ENCODE results near the gene TMEM151A. TPM values are rescaled to one million over a fixed set of nuclear protein-coding genes. Genes with fewer than 3 reads are reported as not detected.

Gene TMEM151A
- total and polyA plus RNA-seq, 2 experiments from 2014 or later, result 1.0 to 4.4 TPM

DNA sequence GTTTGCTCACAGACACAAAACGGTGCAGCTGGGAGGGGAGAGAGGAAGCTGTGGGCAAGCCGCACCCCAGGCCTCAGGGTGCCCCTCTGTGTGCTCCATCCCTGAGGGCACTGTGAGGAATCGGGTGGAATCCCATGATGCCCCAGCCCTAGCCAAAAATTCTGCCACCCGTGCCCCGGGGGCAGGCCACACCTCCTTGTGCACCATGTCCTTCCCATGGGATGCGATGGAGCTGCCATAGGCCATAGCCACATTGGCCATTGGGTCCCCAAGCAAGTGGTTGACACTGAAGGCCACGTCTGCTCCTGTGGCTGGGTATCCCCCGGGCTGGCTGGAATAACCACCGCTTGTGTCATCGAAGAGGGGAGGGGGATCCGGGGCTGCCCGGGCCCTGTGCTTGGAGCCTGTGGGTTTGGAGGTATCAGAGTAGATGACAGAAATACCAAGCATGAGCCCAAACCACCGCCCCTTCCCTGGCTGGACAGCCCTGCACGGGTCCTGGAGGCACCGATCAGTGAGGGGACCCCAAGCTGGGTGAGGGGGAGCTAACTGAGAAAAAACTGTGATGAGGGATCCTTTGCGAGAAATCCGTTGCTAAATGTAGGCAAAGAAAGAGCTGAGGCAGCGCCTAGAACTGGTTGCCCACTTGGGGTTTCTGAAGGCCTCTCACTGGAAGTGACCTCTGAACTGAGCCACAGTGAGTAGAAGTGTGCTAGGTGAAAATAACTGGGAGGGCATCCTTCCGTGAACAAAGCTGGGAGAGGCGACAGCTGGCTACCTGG, 3.6 kb upstream of the TMEM151A start:
- H3K27ac Mint-ChIP-seq, result peak overlapping the region; percentile 74; the same call in 1 of the 2 replicates
- no peak for ATAC-seq
- peak overlapping the region; percentile 94 for H3K4me3 ChIP-seq
- peak overlapping the region; percentile 94 for H3K4me3 Mint-ChIP-seq
- H3K9me3 Mint-ChIP-seq, result peaks cover 2% of the 10 kb centered on the region; the same call in 1 of the 3 replicates
- peaks cover 22% of the 10 kb centered on the region for H3K4me1 ChIP-seq (ENCODE audit: insufficient read depth)
- H3K36me3 Mint-ChIP-seq (ENCODE audit: low read depth), result no peaks in the 10 kb centered on the region
- H3K9me2 ChIP-seq (ENCODE audit: insufficient read depth), result no peaks in the 10 kb centered on the region
- peaks cover 20% of the 10 kb centered on the region; the same call in 1 of the 2 replicates for H3F3A ChIP-seq (replicated peaks; ENCODE audit: low read depth)
- no peak for DNase-seq (ENCODE audit: low spot score)
- H3K36me3 ChIP-seq (ENCODE audit: insufficient read depth), result no peaks in the 10 kb centered on the region; the same call in 1 of the 2 replicates
- TF ChIP-seq, protein P1, sequence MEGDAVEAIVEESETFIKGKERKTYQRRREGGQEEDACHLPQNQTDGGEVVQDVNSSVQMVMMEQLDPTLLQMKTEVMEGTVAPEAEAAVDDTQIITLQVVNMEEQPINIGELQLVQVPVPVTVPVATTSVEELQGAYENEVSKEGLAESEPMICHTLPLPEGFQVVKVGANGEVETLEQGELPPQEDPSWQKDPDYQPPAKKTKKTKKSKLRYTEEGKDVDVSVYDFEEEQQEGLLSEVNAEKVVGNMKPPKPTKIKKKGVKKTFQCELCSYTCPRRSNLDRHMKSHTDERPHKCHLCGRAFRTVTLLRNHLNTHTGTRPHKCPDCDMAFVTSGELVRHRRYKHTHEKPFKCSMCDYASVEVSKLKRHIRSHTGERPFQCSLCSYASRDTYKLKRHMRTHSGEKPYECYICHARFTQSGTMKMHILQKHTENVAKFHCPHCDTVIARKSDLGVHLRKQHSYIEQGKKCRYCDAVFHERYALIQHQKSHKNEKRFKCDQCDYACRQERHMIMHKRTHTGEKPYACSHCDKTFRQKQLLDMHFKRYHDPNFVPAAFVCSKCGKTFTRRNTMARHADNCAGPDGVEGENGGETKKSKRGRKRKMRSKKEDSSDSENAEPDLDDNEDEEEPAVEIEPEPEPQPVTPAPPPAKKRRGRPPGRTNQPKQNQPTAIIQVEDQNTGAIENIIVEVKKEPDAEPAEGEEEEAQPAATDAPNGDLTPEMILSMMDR (conservative IDR thresholded peaks at IDR 0.05; ENCODE audit: low read depth in 2 of 2), result no peak
- TF ChIP-seq ZNF331 (CRISPR knock-in tag; IDR thresholded peaks at IDR 0.05; ENCODE audit: low read depth), result no peak
- no peak for TF ChIP-seq EZH2phosphoT487 (IDR thresholded peaks at IDR 0.05; ENCODE audit: unreplicated experiment)
- TF ChIP-seq CREB1 (CRISPR knock-in tag; IDR thresholded peaks at IDR 0.05; ENCODE audit: low read depth), result no peak
- TF ChIP-seq, protein P2, sequence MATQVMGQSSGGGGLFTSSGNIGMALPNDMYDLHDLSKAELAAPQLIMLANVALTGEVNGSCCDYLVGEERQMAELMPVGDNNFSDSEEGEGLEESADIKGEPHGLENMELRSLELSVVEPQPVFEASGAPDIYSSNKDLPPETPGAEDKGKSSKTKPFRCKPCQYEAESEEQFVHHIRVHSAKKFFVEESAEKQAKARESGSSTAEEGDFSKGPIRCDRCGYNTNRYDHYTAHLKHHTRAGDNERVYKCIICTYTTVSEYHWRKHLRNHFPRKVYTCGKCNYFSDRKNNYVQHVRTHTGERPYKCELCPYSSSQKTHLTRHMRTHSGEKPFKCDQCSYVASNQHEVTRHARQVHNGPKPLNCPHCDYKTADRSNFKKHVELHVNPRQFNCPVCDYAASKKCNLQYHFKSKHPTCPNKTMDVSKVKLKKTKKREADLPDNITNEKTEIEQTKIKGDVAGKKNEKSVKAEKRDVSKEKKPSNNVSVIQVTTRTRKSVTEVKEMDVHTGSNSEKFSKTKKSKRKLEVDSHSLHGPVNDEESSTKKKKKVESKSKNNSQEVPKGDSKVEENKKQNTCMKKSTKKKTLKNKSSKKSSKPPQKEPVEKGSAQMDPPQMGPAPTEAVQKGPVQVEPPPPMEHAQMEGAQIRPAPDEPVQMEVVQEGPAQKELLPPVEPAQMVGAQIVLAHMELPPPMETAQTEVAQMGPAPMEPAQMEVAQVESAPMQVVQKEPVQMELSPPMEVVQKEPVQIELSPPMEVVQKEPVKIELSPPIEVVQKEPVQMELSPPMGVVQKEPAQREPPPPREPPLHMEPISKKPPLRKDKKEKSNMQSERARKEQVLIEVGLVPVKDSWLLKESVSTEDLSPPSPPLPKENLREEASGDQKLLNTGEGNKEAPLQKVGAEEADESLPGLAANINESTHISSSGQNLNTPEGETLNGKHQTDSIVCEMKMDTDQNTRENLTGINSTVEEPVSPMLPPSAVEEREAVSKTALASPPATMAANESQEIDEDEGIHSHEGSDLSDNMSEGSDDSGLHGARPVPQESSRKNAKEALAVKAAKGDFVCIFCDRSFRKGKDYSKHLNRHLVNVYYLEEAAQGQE (IDR thresholded peaks at IDR 0.05; ENCODE audit: unreplicated experiment), result no peak
- TF ChIP-seq EZH2 (IDR thresholded peaks at IDR 0.05; ENCODE audit: low read depth, unreplicated experiment), result no peak
- TF ChIP-seq, protein P3, sequence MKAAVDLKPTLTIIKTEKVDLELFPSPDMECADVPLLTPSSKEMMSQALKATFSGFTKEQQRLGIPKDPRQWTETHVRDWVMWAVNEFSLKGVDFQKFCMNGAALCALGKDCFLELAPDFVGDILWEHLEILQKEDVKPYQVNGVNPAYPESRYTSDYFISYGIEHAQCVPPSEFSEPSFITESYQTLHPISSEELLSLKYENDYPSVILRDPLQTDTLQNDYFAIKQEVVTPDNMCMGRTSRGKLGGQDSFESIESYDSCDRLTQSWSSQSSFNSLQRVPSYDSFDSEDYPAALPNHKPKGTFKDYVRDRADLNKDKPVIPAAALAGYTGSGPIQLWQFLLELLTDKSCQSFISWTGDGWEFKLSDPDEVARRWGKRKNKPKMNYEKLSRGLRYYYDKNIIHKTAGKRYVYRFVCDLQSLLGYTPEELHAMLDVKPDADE (IDR thresholded peaks at IDR 0.05), result no peak
- TF ChIP-seq POLR2AphosphoS5 (IDR thresholded peaks at IDR 0.05; ENCODE audit: low read depth), result no peak
- TF ChIP-seq NANOG (IDR thresholded peaks at IDR 0.05; ENCODE audit: borderline replicate concordance), result no peak
- TF ChIP-seq ZNF114 (CRISPR knock-in tag; IDR thresholded peaks at IDR 0.05), result no peak
- H3K4me2 ChIP-seq, result peak overlapping the region; percentile 95
- H3K79me2 ChIP-seq (replicated peaks; ENCODE audit: insufficient read depth), result peaks cover 9% of the 10 kb centered on the region
- H3K27ac ChIP-seq (ENCODE audit: low read depth), result peak overlapping the region; percentile 59; the same call in 1 of the 2 replicates
- H4K20me1 ChIP-seq (replicated peaks; ENCODE audit: insufficient read depth), result no peaks in the 10 kb centered on the region; the same call in 1 of the 2 replicates
- H3K27me3 ChIP-seq (ENCODE audit: insufficient read depth), result peaks cover 27% of the 10 kb centered on the region
- peaks cover 23% of the 10 kb centered on the region for H3K4me1 Mint-ChIP-seq
- peaks cover 35% of the 10 kb centered on the region for H3K27me3 Mint-ChIP-seq (ENCODE audit: insufficient read depth, low read depth, poor library complexity)
- peak overlapping the region; percentile 70; the same call in 1 of the 2 replicates for H2AFZ ChIP-seq
